LoVo (cell line): Measurements from ENCODE around the gene SLC7A14.
"Not testable (repeated sequence)": the region's sequence is repeated elsewhere in the genome, so short reads cannot be mapped to it uniquely, and the experiment has no call there.

ENCODE experiments used
- DNase-seq: peaks from one replicate; pipeline ENCODE4 v3.0.0-alpha.2; 2016; ENCODE audit warnings: low spot score

SLC7A14 gene

DNA sequence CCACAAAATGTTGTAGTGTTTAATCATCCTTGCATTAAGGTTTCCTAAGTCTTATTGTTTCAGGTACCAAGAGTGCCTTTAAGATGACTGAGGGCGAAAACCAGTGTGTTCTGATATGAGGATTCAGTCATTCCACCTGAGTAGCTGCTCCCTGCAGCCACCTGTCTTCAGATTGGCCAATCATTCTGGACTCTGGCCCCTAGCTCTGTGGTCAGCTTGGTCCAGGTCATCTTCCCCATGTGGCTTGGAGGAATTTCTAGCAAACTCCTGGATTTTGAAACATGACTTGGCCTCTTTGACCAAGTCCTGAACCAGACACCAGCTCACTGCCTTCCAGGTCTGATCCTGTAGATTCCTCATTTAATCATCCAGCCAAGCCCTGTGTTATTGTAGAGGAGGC lies 7.8 kb upstream of the SLC7A14 start:
- DNase-seq = no peak

DNA sequence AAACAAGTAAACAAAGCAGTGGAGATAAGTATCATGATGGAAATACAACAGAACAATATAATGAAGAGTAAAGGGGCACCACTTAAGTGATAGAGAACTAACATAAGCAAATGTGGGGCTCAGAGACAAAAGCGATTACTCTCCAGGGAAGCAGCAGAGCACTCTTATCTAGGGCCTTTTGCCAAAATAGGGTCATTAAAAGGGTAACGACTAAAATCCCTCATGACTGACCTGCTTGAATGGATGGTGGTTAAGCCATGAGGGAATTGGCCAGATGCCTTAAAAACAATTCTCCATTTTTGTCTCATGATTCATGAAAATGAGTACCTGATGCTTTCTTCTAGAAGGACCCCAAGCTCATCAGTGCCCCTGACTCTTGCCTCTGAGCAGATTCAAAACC lies 3.2 kb upstream of the SLC7A14 start:
- no peak for DNase-seq

DNA sequence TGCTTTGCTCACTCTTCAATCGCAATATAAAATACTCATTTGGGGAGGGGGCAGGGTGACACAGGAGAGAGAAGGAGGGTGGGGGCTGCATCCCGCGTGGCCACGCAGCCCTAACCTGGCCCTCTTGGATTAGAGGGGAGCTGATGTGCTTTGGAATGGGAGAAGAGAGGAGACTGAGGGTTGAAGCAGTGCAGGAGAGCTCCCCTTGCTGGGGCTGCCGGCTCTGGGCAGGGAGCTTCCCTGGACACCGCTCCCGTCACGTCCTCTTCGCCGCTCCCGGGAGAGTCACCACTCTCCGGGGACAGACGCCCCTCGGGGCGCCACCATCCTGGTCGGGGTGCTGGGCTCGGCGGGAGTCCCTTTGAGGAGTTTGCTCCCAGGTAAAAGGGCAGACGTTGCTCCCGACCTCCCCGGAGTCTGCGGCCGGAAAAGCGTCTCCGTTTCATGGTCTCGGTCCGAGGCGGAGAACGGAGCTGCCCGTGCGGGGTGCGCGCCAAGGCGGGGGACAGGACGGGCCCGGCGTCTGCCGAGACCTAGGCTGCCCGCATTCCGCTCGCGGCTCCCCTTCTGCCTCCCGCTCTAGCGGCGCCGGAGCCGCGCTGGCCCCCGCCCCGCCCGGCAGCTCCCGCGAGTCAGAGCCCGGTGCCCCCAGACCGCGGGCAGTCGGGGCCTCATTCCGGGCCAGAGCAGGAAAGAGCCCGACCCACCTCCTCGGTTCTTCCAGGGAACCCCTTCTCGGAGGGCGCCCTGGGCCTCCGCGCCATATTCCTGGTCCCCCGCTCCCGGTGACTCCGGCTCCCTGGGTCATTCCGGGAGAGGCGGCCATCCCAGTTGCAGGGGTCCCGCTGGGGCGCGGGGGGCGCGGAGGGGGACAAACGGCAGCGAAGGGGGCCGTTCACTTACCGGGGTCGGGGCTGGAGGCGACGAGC lies 603 bp downstream of the SLC7A14 start:
- DNase-seq = no peak

DNA sequence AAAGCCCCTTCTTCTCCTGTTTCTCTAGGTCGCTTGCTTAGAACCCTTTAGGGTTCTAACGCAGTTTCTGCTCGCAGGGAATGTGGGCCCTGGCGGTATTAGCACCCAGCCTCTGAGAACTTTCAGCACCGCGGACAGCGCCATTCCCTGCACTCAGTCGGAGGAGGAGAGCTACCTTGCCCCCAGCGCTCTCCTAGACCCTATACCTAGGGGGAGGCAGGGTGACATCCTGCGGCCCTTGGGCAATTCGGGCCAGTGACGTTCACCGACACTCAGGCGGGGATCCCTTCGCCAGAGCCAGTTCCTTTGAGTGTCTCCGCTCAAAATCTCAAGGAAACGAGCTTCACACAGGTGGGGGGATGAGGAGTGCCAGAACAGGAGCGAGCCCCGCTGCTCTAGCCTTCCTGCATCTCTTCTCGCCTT lies 1.3 kb downstream of the SLC7A14 start:
- DNase-seq = peak; percentile 44

DNA sequence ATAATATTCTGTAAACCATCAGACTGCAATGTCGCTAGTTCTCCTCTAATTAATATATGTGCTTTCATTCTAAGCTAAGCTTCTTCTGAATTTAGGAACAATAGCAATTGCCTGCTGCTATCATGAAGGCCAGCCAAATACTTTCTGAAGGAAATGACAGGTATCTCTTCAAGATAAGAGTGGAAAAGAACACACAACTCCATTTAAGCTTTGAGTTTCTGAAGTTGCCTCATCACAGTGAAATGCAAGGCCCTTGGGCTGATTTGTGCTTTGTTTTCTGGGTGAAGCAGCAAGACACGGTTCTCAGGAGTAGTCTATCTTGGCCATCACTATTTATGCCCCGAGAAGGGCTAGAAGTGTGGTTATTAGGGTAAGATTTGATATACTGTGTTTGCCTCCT lies 6.2 kb downstream of the SLC7A14 start:
- DNase-seq = no peak

DNA sequence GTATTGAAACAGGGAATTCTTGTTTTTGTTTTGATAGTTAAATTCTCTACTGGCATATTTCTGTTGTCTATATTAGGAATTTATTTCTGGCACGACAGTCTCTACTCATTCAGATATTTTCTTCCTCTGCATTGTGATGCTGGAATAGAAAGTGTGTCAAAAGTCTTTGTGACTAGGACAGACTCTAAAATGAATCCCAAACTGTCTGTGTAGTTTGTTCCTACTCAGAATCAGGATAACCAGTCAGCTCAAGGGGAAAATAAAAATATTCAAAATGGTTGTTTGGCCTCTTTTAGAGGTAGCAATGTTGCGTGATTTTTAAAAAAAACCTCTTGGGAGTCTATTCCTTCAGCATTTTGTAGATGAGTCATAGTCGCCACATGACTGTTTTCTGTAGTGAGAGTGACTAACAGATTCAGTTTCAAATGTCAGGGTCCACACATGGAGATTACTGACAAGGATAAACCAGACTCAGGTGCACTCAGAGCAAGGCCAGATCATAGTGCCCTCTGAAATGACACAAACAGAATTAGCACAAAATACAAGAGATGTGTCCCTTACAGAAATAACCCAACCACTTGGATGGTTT lies 13.1 kb downstream of the SLC7A14 start:
- no peak for DNase-seq

DNA sequence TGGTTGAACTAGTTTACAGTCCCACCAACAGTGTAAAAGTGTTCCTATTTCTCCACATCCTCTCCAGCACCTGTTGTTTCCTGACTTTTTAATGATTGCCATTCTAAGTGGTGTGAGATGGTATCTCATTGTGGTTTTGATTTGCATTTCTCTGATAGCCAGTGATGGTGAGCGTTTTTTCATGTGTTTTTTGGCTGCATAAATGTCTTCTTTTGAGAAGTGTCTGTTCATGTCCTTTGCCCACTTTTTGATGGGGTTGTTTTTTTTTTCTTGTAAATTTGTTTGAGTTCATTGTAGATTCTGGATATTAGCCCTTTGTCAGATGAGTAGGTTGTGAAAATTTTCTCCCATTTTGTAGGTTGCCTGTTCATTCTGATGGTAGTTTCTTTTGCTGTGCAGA lies 18.3 kb downstream of the SLC7A14 start:
- DNase-seq = not testable (repeated sequence)

DNA sequence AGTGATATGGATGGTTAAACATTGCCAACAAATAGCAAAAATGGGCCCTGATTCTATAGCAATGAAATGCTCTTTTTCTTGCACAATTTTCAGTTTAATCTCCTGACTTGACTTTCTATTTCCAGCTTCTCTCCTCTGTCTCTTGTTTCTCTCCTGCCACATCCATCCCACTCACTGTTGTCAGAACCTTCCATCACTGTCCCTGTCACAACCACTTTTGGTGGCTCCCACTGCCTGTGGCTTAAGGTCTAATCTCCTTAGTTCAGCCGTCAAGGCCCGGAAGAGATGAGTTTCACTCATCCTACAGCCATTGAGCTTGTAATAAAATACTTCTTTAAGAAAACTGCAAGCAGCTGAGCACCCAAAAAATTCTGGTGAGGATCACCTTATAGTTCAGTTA lies 19.5 kb downstream of the SLC7A14 start:
- DNase-seq = no peak

DNA sequence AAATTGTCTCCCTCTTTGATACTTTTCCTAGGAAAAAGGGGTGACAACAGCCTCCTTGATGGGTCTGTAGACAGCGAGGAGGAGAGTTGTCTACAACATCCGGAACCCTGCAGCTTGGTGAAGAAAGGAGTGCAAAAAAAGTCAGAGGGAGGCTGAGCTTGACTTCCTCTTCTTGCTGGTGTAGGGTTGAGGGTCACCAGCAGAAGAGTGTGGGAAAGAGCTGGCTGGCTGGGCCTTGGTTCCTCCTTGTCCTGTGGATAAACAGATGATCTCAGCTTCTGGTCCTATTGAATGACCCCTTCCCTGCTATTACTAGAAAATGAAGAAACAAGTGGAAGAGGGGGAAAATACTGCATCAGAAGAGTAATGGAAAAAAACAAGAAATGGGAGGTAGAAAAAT lies 20.4 kb downstream of the SLC7A14 start:
- no peak for DNase-seq

DNA sequence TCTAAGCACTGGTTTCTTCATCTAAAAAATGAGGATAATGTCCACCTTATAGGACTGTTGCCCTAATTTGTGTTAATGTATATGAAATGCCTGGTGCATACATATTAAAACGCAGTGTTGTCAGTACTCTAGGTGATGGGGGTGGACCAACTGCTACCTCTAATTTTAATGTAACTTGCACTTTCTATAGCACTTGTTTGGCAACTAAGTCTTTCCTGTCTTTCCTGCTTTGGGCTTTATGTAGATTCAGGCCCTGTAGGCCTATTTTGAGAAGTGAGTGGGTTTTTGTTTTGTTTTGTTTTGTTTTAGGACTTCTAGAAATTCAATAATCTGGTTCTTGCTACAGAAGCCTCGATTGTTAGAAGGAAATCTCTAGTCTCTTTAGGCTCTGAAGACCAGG lies 21.2 kb downstream of the SLC7A14 start:
- DNase-seq = no peak

DNA sequence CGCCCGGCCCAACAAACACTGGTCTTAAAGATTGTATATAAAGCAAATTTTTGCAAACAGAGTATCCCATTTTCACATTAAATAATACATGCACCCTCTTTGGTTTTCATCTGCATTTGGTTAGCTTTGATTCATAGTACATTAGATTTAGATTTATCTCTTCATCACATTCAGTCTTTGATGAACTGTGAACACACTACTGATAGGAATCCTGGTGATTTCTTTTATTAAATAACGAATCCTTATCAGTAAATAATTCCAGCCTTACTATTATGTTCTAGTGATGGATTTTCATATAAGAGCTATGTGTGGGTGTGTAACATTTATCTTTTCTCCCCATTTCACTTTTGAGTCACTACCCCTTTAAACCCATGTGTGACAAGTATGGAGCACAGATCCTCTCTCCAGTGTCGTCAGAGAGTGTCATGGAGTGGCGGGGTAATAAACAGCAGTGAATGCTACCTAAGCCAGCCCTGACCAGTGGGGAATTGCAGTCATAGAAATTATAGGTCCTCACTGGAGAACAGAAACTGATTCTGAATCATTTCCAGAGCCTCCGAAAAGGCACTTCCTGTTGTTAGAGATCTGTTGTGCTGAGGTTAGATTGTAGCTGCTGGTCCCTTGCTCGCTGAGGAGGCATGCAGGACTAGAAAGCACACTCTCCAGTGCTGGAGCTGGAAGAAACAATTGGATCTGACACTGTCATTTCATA lies 22.0 kb downstream of the SLC7A14 start:
- no peak for DNase-seq

DNA sequence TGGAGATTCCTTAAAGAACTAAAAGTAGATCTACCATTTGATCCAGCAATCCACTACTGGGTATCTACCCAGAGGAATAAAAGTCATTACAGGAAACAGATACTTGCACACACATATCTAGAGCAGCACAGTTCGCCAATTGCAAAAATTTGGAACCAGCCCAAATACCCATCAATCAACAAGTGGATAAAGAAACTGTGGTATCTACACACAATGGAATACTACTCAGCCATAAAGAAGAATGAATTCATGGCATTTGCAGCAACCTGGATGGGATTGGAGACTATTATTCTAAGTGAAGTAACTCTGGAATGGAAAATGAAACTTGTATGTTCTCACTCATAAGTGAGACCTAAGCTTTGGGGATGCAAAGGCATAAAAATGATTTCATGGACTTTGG lies 23.8 kb downstream of the SLC7A14 start:
- no peak for DNase-seq

DNA sequence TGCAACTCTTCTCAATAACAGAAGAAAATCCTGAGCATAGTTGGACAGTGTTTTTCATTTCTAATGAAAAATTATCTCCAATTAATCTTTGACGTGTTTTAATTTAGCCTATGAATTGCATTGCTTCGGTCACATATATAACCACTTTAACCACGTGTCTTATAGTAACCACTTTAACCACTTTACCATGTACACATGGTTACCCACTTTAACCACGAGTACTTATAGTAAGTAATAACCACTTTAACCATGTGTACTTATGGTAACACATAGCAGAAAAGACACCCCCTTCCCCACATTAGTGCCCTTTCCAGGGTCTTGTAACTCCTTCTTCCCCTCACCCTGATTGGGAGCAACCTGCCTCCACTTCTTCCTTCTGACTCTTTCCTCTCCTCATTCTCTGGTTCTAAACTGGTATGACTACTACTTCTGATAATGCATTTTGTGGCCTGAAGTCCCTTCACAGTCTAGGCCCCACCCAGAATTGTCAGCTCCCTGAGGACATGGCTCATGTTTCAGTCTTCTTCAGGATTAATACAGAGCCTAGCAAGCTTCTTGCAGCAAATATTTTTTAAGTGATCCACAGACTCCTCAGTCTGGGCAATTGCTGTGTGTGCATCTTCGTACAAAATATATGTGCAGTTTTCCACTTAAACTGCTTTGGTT lies 25.0 kb downstream of the SLC7A14 start:
- no peak for DNase-seq

DNA sequence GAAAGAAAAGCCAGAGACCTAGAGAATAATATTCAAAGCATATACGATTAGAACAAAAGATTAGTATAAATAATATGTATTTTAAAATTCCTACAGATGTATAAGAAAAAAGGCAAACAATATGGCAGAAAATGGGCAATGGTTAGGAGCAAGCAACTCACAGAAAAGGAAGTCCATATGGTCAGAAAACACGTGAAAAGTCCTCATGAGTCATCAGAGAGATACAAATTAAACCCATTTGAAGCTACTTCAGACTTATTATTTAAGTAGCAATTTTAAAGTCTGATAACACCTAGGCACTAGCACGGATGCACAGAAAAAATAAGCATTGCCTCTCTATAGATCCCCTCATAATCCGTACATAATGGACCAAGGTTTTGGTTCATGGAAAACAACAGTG lies 25.6 kb downstream of the SLC7A14 start:
- DNase-seq = no peak

DNA sequence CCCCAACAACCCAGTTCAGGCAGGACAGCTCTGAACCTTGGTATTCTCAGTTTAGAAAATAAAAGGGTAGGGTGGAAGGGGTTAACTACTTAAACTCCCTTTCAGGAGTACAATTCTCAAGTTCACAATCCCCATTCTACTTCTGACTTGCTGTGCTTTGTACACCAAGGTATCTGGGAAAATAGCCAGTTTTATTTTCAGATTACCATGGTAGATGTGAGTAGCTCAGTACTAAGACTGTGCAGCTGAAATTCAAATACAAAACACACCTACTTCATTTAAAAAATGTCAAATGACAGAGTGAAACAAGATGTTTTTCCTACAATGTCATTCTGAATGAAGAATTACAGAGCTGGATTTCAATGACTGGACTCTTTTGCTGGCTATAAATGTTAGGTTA lies 27.4 kb downstream of the SLC7A14 start:
- DNase-seq = no peak

DNA sequence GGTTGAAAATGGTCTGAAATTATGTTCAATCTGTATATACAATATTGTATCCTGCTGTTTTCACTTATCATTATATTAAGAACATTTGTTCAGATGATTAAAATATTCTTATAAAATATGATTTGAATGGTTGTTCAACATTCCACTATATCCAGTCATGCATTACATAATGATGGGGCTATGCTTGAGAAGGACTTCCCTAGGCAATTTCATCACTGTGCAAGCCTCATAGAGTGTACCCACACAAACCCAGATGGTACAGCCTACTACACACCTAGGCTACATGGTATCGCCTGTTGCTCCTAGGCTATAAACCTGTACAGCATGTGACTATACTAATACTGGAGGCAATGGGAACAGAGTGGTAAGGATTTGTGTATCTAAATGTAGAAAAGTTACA lies 30.5 kb downstream of the SLC7A14 start:
- no peak for DNase-seq

DNA sequence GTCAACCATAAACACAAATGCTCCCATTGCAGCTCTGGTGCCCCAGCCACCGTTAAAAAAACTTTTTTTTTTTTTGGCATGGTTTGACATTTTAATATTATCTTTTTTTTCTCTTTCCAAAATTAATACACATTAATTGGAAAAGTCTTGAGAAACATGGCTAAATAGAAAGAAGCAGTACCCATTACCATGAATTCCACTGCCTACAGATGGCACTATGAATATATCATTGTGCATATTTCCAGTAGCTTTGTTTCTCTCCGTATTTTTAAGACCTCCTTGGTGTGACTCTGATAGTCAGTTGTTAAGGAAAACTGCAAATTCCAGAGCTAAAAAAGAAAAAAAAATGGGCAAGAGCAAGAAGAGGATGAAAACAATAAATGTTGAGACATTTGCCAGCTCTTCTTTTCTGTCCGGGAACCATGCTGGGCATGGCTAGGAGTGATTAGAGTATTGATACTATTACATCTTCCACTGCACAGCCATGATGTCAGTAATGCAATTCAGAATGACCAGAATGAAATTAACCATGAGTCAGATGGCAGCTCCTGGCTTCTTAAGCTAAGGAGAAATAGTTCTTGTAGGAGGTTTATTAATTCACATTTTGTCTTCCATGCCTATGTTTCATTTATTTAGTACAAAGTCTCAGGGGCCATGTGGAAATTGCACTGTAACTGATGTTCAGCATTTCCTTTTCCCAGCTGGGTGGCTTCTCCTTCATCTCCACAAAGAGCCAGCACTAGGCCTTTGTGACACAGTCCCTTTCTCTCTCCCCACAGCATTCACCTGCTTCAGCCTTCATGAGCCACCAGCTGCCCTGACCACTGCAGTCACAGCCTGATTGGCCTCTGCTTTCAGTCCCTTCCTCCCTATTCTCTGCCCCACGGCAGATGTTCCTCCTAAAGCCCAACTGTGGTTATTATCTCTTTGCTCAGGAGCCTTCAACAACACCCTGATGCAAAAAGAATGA lies 31.8 kb downstream of the SLC7A14 start:
- no peak for DNase-seq

DNA sequence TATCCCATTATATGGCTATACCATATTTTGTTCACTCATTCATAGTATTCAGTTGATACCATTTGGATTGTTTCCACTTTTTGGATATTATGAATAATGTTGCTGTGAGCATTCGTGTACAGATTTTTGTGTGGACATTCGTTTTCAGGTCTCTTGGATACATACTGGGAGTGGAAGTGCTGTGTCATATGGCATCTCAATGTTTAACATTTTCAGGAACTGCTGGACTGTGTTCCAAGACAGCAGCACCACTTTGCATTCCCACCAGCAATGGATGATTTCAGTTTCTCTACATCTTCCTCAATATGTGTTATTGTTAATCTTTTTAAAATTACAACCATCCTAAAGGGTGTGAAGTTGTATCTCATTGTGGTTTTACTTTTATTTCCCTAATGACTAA lies 34.6 kb downstream of the SLC7A14 start:
- no peak for DNase-seq

DNA sequence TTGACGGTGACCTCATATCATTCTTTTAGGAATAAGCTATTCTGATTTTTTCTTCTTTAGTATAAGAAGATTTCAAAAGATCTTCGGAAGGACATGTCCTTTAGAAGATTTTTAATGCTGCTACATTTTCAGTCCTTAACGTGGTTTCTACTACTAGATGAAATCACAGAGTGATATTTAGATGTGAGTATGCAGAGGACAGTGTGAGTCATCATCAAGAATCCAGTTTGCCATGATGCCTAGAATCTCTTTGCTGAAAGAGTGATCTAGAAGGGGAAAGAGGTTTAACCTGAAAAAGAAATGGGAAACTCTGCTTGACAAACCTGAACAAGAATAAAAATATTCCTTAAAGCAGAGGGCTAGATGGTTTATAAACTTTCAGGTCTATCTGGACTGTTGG lies 43.2 kb downstream of the SLC7A14 start:
- DNase-seq = no peak

DNA sequence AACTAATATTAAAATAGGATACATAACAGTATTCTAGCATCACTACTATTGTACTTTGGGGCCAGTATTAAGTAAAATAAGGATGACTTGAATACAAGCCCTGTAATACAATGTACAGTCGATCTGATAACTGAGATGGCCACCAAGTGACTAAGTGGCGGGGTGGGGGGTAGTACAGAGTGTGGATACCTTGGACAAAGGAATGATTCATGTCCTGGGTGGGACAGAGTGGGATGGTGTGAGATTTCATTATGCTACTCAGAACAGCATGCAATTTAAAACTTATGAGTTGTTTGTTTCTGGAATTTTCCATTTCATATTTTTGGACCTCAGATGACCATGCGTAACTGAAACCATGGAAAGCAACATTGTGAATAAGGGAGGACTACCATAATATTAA lies 46.0 kb downstream of the SLC7A14 start:
- DNase-seq = no peak

DNA sequence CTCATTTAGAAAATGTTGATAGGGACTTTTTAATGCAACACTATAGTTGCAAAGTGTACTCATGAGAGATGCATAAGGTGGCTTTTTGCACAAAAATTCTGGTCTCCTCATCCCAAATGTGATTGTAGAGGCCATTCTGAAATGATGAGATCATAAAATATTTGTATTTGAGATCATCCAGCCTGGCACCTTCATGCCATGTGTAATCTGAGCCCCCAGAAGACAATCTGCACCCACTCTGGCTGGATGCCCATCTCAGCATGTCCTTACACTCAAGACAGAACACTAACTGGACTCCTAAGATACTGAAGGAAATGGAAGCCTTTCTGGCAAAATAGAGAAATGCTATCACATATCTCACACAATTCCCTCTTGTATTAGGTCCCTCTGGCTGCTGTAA lies 49.2 kb downstream of the SLC7A14 start:
- DNase-seq = no peak
